GM12801 (cell line): ENCODE data around the gene FAM81A.

Experiments used
- TF ChIP-seq, protein P1 (sequence below): IDR thresholded peaks from one replicate; pipeline ENCODE4 v1.5.1; 2011; ENCODE audit warnings: control low read depth; ENCODE audit not compliant: insufficient read length; ENCODE audit errors: extremely low read depth

Gene FAM81A

DNA sequence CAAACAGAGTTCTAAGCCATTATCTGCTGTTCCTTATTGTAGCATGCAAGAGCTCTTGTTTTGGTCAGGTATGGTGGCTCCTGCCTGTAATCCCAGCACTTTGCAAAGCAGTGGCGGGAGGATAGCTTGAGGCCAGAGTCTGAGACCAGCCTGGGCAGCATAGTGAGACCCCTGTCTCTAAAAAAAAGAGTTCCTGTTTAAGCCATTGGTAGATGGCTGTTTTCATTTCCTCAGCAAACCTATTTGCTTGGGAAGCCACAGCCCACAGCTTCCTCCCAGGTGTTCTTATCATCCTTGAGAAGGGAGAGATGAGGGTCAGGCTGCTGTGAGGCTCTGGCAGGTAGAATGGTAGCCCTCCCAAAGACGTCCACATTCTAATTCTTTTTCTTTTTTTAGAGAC, 24.4 kb upstream of the FAM81A start:
- TF ChIP-seq, protein P1, sequence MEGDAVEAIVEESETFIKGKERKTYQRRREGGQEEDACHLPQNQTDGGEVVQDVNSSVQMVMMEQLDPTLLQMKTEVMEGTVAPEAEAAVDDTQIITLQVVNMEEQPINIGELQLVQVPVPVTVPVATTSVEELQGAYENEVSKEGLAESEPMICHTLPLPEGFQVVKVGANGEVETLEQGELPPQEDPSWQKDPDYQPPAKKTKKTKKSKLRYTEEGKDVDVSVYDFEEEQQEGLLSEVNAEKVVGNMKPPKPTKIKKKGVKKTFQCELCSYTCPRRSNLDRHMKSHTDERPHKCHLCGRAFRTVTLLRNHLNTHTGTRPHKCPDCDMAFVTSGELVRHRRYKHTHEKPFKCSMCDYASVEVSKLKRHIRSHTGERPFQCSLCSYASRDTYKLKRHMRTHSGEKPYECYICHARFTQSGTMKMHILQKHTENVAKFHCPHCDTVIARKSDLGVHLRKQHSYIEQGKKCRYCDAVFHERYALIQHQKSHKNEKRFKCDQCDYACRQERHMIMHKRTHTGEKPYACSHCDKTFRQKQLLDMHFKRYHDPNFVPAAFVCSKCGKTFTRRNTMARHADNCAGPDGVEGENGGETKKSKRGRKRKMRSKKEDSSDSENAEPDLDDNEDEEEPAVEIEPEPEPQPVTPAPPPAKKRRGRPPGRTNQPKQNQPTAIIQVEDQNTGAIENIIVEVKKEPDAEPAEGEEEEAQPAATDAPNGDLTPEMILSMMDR: no peak

DNA sequence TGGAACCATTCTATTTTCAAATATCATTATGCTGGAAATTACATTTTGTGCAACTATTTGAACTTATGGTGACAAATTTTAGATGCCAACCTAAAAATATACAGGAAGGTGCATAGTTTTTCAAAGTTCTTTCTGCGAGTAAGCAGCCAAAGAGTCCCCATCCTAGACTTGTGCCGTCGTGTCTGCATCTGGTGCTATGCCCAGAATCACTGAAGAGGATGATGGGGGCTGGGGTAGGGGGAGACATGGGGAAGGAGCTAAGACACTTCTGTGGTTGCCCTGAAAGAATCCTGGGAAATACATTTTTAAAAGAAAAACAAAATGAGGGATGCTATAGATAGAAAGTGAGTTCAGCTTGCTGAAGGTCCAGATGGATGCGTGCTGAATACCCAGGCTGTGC, 21.2 kb upstream of the FAM81A start:
- TF ChIP-seq, protein P1: no peak

DNA sequence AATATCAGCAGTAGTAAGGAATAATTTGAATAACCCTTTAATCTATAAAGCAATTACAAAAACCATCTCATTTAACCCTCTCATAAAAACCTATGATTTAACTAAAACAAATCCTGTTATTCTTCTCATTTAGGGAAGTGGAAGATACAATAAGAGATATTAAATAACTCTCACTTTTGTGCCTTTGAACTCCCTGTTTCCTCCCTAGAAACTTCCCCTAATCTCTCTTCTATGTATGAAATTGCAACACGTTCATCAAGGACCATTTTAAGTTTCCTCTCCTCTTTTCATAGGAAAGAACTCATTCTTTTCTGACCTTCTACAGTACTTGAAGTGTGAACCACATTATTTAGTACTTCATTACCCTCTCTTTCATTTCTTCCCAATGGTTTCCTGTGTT, 18.8 kb upstream of the FAM81A start:
- TF ChIP-seq, protein P1: no peak

DNA sequence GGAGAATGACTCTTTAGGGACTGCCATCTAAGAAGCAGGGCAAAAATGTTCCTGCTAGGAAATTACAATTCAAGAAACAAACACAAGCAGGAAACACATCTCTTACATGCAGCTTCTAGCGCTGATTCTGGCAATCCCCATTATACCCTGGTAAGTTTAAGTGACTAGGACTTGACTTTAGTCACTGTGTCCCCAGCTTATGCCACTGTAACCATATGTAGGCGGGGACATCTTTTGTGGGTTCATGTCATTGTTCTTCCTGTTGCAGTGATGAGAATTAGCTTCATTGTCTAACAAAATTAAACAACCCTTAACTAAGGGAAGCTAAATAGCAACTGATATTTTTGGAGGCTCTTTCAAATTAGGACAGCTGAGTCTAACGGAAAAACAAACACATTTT, 17.9 kb upstream of the FAM81A start:
- TF ChIP-seq, protein P1: no peak

DNA sequence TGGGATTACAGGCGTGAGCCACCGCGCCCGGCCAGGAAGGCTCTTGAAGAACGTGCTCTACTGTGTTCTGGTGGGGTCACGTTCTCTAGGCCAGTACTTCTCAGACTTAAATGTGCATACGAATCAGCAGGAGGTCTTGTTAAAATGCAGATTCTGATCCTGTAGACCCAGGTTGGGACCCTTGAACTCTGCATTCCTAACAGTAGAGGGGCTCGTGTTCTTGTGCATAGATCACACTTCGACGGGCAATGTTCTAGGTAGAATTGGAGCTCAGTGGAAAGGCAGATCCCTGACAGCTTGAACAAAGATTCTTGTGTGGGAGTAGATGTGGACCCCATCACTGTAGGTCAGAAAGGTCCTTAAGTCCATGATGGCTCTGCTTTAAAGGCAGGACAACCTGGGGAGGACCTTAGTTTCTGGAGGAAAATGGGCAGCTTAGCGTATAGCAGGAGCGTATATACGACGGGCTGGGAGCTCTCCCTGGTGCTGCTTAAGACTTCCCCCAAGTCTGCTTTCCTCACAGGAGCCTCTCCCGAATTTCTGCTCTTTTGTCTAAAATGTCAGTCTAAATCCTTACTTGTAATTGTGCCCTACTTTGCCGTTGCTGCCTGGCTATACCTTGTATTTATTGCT, 16.9 kb upstream of the FAM81A start:
- TF ChIP-seq, protein P1: no peak

DNA sequence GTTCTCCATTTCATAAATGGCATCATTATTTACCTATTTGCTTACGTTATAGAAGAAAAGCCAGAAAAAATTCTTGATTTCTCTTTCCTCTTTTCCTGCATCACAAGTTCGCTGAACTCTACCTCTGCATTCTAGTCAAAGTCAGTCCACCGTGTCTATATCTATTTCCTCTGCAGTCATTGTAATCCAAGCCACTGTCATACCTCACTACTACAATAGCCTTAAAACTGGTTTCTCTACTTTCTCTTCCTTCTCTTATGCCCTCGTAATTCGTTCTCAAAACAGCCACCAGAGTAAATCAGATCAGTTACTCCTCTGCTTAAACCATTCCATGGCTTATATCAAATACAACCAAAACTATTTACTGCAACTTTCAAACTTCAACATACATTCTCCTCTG, 13.4 kb upstream of the FAM81A start:
- TF ChIP-seq, protein P1: no peak

DNA sequence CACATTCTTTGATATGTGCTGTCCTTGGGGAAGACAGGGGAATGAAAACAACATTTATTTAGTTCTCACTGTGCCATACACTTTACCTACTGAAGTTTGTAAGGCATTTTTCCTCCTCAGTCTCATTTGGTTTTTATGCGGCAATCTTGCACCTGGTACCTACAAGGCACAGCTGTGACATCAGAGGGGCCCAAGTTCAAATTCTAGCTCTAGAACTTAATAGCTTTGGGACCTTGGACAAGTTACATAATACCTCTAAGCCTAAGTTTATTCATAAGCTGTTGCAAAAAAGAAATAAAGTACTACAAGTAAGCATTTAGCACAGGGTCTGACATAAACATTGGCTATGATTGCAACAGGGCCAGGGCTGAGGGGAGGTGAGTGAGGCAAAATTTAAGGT, 5.6 kb upstream of the FAM81A start:
- TF ChIP-seq, protein P1: no peak
